ENCODE data around the gene METTL25.

METTL25 gene

GRCh38 chr12:82406651-82407050, 48.3 kb downstream of the METTL25 start:
- DNase-seq = no peak

DNA sequence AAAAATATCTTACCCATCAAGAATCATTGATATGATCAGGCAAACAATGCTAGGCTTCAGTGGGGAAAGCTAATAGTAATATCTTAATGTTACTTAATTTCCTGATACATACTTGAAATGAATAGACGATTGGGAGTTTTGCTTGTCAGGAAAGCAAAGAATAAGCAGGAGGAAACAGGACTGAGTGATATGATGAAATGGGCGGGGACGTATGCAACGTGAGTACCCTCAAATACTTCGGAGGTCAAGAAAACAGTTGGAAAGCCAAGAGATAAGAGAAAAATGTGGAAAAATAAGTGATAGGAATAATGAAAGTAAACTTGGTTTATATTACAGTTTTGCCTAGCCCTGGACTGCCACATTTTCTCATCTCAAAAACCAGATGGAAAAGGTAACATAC, 49.2 kb downstream of the METTL25 start:
- DNase-seq = no peak

DNA sequence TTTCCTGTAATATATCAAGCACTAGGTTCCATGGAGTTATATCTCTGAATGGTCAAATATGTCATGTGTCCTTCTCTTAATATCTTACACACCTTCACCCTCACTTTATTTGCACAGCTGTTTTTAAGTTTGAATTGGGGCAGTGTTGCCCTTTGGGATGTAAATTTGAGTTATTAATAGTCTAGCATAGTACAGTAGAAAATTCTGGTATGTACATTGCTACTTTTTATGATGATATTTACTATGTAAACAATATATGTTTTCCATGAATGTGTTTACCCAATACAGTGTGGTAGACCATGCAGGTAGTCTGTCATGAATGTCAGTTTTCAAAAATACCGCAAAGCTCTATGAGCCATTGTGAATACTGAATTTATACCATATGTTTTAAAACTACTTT, 50.5 kb downstream of the METTL25 start:
- DNase-seq = no peak

DNA sequence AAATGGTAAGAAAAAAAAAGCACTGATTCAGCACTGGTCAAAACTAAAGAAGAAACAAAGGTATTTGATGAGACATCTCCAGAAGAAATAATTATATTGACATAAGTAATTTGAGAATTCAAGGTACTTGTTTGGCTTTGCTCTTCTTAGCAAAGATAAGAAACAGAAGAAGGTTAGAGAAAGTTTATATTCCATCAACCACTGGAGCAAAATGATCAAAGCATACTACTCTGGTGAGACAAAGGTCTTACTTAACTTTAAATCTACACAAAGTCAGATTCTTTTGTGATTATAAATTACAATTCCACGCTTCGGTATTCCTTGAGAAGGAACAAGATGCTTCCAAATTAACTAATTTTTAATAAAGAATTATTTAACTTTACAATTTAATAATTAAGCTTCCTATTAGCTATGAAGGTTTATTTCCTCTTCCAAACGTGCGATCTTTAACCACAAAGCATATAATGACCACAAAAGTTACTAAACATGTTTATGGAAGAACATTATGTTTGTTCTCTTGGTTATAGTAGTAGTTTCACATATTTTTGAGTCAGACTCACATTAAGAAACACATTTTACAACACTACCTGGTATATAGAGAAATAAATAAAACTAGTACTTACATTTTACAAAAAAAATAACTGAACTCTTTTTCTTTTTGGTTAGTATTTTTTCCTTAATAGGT, 53.4 kb downstream of the METTL25 start:
- no peak for DNase-seq

- no peak for DNase-seq
Measured at GRCh38 chr12:82412246-82412645, 53.9 kb downstream of the METTL25 start.

- DNase-seq = no peak
Measured at GRCh38 chr12:82414044-82414443, 55.7 kb downstream of the METTL25 start.

GRCh38 chr12:82414926-82415325, 56.6 kb downstream of the METTL25 start:
- DNase-seq = no peak

DNA sequence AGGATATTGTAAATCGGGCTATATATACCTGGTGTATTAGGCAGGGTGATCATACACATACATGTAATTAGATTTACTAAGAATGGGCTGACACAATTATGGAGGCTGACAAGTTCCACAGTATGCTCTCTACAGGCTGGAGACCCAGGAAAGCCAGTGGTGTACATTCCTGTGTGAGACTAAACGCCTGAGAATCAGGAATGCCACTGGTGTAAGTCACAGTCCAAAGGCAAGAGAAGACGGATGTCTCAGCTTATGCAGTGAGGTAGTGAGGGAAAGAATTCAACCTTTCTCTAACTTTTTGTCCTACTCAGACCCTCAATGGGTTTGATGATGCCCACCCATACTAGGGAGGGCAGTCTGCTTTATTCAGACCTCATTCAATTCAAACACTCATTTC, 57.1 kb downstream of the METTL25 start:
- no peak for DNase-seq

DNA sequence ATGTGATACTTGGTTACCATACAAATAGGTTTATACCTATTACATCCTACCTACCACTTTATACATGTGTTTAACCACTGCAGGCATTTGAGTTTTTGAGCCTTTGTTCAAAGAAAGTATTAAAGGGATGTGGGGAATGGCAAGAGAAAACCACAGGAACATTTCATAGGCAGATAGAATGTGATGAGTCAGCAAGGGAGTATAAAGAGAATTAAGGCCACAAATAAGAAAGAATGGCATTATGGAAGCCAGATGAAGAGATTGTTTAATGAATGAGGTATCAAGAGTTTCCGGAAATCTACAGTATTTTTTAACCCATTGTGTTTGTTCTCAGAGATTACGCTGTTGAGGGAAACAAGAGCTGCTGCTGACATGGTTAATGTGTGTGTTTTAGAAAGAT, 66.9 kb downstream of the METTL25 start:
- no peak for DNase-seq

DNA sequence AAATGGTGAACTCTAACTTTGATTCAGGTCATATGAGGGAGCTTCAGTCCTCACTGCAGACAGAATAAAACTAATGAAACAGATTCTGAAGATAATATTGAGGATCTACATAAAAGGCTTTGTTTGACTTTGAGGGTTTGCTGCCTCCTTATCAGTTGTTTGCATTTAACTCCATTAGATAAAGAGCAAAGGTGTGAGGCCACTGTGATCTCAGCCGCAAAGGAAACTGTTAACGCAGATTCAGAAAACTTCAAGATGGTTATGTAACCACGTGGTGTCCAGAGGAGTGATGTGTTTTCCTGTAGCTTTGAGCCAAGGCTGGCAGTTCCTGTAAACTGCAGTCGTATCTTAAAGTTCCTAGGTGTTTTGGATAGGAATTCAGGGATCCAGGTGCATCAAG, 67.8 kb downstream of the METTL25 start:
- DNase-seq = no peak

- DNase-seq = no peak
Measured at GRCh38 chr12:82426586-82426985, 68.3 kb downstream of the METTL25 start.

DNA sequence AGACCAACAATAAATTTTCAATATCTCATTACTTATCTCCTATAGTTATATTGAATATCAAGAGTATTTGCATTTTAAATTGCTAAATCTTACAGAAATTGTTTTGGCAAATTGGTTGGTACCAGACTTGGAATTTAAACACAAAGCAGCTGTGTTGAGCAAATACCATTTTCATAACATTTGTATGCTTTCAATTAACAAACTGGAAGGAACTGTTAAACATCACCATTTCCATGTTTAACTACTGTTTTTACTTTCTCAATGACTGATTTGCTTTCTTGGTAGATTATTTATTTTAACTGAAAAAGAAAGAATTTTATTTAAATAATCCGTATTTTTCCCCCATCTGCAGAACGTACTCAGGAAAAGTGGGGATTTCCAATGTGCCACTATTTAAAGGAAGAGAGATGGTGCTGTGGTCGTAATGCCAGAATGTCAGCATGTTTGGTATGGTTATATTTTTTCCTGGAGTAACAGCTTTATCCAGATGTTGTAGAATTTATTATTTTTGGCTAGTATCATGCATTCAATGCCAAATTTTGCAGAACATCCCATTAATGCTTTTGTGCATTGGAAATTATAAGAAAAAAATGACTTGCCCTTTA, 72.3 kb downstream of the METTL25 start:
- no peak for DNase-seq

GRCh38 chr12:82434392-82434911, 76.1 kb downstream of the METTL25 start:
- no peak for DNase-seq

DNA sequence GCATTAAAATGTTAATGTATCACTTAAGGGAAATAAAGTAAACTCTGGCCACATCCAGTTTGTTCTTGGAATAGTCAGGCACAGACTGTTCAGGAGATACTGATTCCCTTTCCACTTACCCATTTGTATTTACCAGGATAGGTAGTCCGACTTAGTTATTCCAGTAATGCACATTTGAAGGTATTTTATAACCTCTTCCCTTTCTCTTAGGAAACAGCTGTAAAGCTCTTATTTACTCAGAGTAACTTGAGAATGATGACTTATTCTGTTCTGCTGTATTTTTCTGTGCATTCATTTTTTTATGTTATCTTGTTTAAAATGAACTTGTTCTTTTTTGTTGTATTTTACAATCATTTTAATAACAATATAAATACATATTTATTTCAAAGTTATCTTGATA, 78.0 kb downstream of the METTL25 start:
- no peak for DNase-seq

DNA sequence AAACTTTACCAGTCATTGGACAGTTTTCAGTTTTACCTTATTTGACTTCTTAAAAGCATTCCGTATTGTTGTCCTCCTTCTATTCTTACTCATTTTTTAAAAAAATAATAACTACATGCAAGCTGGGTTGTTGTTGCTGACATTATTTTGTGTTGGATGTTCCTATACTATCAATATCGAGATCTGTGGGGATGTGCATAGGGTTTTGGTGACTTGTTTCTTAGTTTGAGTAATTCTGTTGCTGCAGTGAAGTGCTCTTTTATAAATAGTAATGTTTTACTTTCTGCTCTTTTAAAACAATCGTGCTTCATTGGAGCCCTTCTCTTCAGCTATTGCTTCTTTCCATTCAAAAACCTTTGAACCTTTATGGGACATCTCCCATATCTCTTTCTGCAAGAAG, 79.4 kb downstream of the METTL25 start:
- no peak for DNase-seq

GRCh38 chr12:82438356-82438755, 80.0 kb downstream of the METTL25 start:
- no peak for DNase-seq

- DNase-seq = no peak
Measured at GRCh38 chr12:82440885-82441284, 82.6 kb downstream of the METTL25 start.

GRCh38 chr12:82448911-82449578, 90.7 kb downstream of the METTL25 start:
- DNase-seq = no peak

- no peak for DNase-seq
Measured at GRCh38 chr12:82456633-82457032, 98.3 kb downstream of the METTL25 start.

GRCh38 chr12:82458101-82458500, 99.8 kb downstream of the METTL25 start:
- DNase-seq = no peak

GRCh38 chr12:82461393-82461792, 103.1 kb downstream of the METTL25 start:
- DNase-seq = no peak

- DNase-seq = no peak
Measured at GRCh38 chr12:82461836-82462235, 103.5 kb downstream of the METTL25 start.

GRCh38 chr12:82468563-82468962, 110.2 kb downstream of the METTL25 start:
- no peak for DNase-seq

DNA sequence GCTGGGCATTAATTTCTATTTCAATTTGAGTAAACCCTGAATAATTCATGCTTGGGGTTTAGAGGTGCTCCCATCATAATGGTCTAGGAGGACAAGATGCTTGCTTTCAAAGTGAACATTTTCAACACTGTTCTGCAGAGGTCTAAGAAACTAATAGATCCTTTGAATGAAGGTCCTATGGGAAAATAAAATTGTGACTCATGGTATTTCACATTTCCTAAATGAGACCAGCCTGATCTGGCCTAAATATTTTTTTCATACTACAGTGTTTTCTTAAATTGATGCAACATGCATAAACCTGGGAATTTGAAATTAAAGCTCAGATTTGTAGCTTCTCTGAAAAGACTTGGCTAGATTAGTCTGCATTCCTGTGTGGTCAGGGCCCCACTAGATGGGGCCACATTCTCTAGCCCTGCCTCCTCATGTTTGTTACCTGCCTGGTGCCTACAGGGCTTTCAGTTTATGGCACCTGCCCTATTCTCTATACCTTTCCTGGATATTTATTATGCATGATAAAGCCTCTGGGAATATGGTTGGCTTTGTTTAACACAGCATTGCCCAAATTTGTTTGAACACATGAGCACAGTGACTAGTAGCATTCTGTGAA, 112.7 kb downstream of the METTL25 start:
- no peak for DNase-seq

Data from activated naive CD4-positive, alpha-beta T cell (primary cell).